Gastrocnemius medialis (tissue), 4 donors: ENCODE data around the gene CYSRT1. TPM values are rescaled to one million over a fixed set of nuclear protein-coding genes. Genes with fewer than 3 reads are reported as not detected.

Experiments
- ATAC-seq, 2 donors: fragments of 150-250 bp; one replicate each; pipeline ENCODE4 v1.9.1; 2016
- DNase-seq, 2 donors: peaks; one replicate each; pipeline ENCODE4 v3.0.0-alpha.2; 2019
- H3K27ac ChIP-seq, 4 donors: fragments of 200-600 bp; sonication (generic); 1 replicate in 1 of 4; 2 replicates in 3 of 4; pipeline ENCODE4 v1.5.1; 2016 to 2018; ENCODE audit warnings: mild to moderate bottlenecking in 2 of 4, moderate library complexity in 1 of 4
- H3K27me3 ChIP-seq, 3 donors: fragments of 200-600 bp; sonication (generic) in 2 of 3; 1 replicate in 1 of 3; 2 replicates in 2 of 3; pipeline versions ENCODE4 v1.5.1 to v1.6.0; 2016 to 2019; ENCODE audit warnings: mild to moderate bottlenecking in 1 of 3, moderate library complexity in 1 of 3
- H3K36me3 ChIP-seq, 2 donors: fragments of 200-600 bp; sonication (generic) in 1 of 2; one replicate each; pipeline ENCODE4 v1.5.1; 2017 to 2018
- H3K4me1 ChIP-seq, 2 donors: fragments of 200-600 bp; sonication (generic) in 1 of 2; one replicate each; pipeline ENCODE4 v1.5.1; 2016 to 2017; ENCODE audit warnings: mild to moderate bottlenecking in 2 of 2
- H3K4me3 ChIP-seq, 4 donors: fragments of 200-600 bp; sonication (generic) in 3 of 4; 1 replicate in 1 of 4; 2 replicates in 3 of 4; pipeline ENCODE4 v1.5.1; 2016 to 2019; ENCODE audit warnings: mild to moderate bottlenecking in 2 of 4
- H3K9me3 ChIP-seq, 3 donors: fragments of 200-600 bp; sonication (generic) in 2 of 3; 1 replicate in 1 of 3; 2 replicates in 2 of 3; pipeline ENCODE4 v1.5.1; 2016 to 2019
- CTCF ChIP-seq, 5 experiments: fragments of 450-650 bp in 3 of 5; fragments of 200-600 bp in 2 of 5; sonication (generic) in 2 of 5; IDR thresholded peaks in 4 of 5; conservative IDR thresholded peaks in 1 of 5; 1 replicate in 4 of 5; 2 replicates in 1 of 5; pipeline ENCODE4 v1.5.1; 2016 to 2019; ENCODE audit warnings: antibody characterized with exemption in 5 of 5, mild to moderate bottlenecking in 3 of 5, moderate library complexity in 3 of 5
- POLR2A ChIP-seq, 2 donors: fragments of 450-650 bp; IDR thresholded peaks; one replicate each; pipeline ENCODE4 v1.6.1; 2017; ENCODE audit warnings: antibody characterized with exemption in 2 of 2, mild to moderate bottlenecking in 2 of 2, moderate library complexity in 2 of 2
- in situ Hi-C, 4 donors: fragments of 200-750 bp; cut with MboI; loops; one replicate each; pipeline versions ENCODE4 v1.15.0 to v1.8.0; 2017; ENCODE audit warnings: low sequenced_read_pairs in 4 of 4
- intact Hi-C: fragments of 100-400 bp; cut with DNase I; formaldehyde crosslinking; loops from one replicate; pipeline ENCODE4 v1.15.1; 2023; ENCODE audit warnings: low total_unique reads
- total RNA-seq, 4 donors: library from RNA; depleted of rRNA; stranded (reverse); fragments of >200 nt; gene quantifications; one replicate each; pipeline versions ENCODE4 v1.1.0 to v1.2.3, GENCODE V29; 2016

The CYSRT1 gene
- total RNA-seq, 4 donors from 2014 or later, result 0.42 TPM; not detected in 3

- DNase-seq (no peak), ATAC-seq (no peak)
- in situ Hi-C loops (no loop called here), intact Hi-C loops (no loop called here)
- Histone ChIP-seq H3K27ac (no peak overlapping the region), H3K4me1 (peaks cover 32 to 48% of the 10 kb centered on the region in 2 donors), H3K27me3 (no peaks in the 10 kb centered on the region), H3K9me3 (no peaks in the 10 kb centered on the region), H3K4me3 (no peak overlapping the region), H3K36me3 (peaks cover 0 to 22% of the 10 kb centered on the region in 2 donors)
- no peak for TF ChIP-seq POLR2A (IDR thresholded peaks at IDR 0.05)
- TF ChIP-seq CTCF (IDR thresholded peaks at IDR 0.05 in 4 of 5, conservative IDR thresholded peaks at IDR 0.05 in 1 of 5), result no peak
Measured at GRCh38 chr9:137194388-137194787, 30.6 kb upstream of the CYSRT1 start.

GRCh38 chr9:137194909-137195308 is 30.1 kb upstream of the CYSRT1 start:
- TF ChIP-seq POLR2A (IDR thresholded peaks at IDR 0.05) (no peak), CTCF (IDR thresholded peaks at IDR 0.05 in 4 of 5, conservative IDR thresholded peaks at IDR 0.05 in 1 of 5) (no peak)
- ATAC-seq (no peak), DNase-seq (no peak)
- no peaks in the 10 kb centered on the region for H3K9me3 ChIP-seq
- no peak overlapping the region for H3K4me3 ChIP-seq
- no peak overlapping the region for H3K27ac ChIP-seq
- in situ Hi-C loops, result no loop called here
- H3K27me3 ChIP-seq, result no peaks in the 10 kb centered on the region
- intact Hi-C loops, result no loop called here
- peaks cover 0 to 20% of the 10 kb centered on the region in 2 donors for H3K36me3 ChIP-seq
- H3K4me1 ChIP-seq, result peaks cover 31 to 48% of the 10 kb centered on the region in 2 donors

GRCh38 chr9:137195525-137196220 is 29.3 kb upstream of the CYSRT1 start:
- Histone ChIP-seq H3K4me3 (no peak overlapping the region), H3K27me3 (no peaks in the 10 kb centered on the region), H3K36me3 (peaks cover 0 to 12% of the 10 kb centered on the region in 2 donors), H3K4me1 (peaks cover 24 to 41% of the 10 kb centered on the region in 2 donors), H3K9me3 (no peaks in the 10 kb centered on the region), H3K27ac (no peak overlapping the region)
- in situ Hi-C loops (no loop called here), intact Hi-C loops (no loop called here)
- TF ChIP-seq POLR2A (IDR thresholded peaks at IDR 0.05) (no peak), CTCF (IDR thresholded peaks at IDR 0.05 in 4 of 5, conservative IDR thresholded peaks at IDR 0.05 in 1 of 5) (no peak)
- DNase-seq, result no peak
- no peak for ATAC-seq

- ATAC-seq, result no peak
- intact Hi-C loops (no loop called here), in situ Hi-C loops (no loop called here)
- TF ChIP-seq POLR2A (IDR thresholded peaks at IDR 0.05) (no peak), CTCF (IDR thresholded peaks at IDR 0.05 in 4 of 5, conservative IDR thresholded peaks at IDR 0.05 in 1 of 5) (no peak)
- H3K9me3 ChIP-seq, result no peaks in the 10 kb centered on the region
- H3K4me3 ChIP-seq, result no peak overlapping the region
- no peak overlapping the region for H3K27ac ChIP-seq
- DNase-seq, result no peak
- H3K4me1 ChIP-seq, result peaks cover 45 to 62% of the 10 kb centered on the region in 2 donors
- H3K27me3 ChIP-seq, result no peaks in the 10 kb centered on the region
- no peaks in the 10 kb centered on the region for H3K36me3 ChIP-seq
Measured at GRCh38 chr9:137198051-137198901, 26.7 kb upstream of the CYSRT1 start.
